MCF 10A (cell line): ENCODE data around the gene PRKG1. TPM values are rescaled to one million over a fixed set of nuclear protein-coding genes. Genes with fewer than 3 reads are reported as not detected.

ENCODE experiments used
- BruUV-seq: library from RNA; stranded (reverse); fragments of 400-500 nt; replicated peaks from 2 replicates; lab custom pipeline; 2021; lab: Mats Ljungman, UMichigan
- CTCF ChIA-PET: fragments of 300-600 bp; sonication (Branson Sonifier 250); formaldehyde crosslinking; extraction: SDS; loops from one replicate; lab custom pipeline; 2021; ENCODE audit warnings: antibody characterized with exemption, inconsistent platforms; lab: Yijun Ruan, JAX
- POLR2A ChIA-PET: fragments of 300-600, 350-650 bp; sonication (Branson Sonifier 250); formaldehyde crosslinking; extraction: SDS; loops from one replicate; lab custom pipeline; 2020; ENCODE audit warnings: antibody characterized with exemption, inconsistent platforms; lab: Yijun Ruan, JAX
- DNase-seq: peaks from one replicate; pipeline ENCODE4 v3.0.0-alpha.2; 2018; ENCODE audit not compliant: unreplicated experiment
- H3K27ac Mint-ChIP-seq: one replicate; pipeline ENCODE4 v1.8.0; 2022; ENCODE audit warnings: mild to moderate bottlenecking, low read depth, mixed read lengths; ENCODE audit not compliant: unreplicated experiment
- H3K27me3 Mint-ChIP-seq: one replicate; pipeline ENCODE4 v1.8.0; 2022; ENCODE audit warnings: mixed read lengths; ENCODE audit not compliant: insufficient read depth, unreplicated experiment
- H3K36me3 Mint-ChIP-seq: one replicate; pipeline ENCODE4 v1.8.0; 2022; ENCODE audit warnings: mild to moderate bottlenecking, moderate library complexity, mixed read lengths; ENCODE audit not compliant: insufficient read depth, unreplicated experiment
- H3K4me1 Mint-ChIP-seq: one replicate; pipeline ENCODE4 v1.8.0; 2022; ENCODE audit warnings: mixed read lengths; ENCODE audit not compliant: insufficient read depth, unreplicated experiment
- H3K4me3 Mint-ChIP-seq: one replicate; pipeline ENCODE4 v1.8.0; 2022; ENCODE audit warnings: mild to moderate bottlenecking, moderate library complexity, mixed read lengths; ENCODE audit not compliant: unreplicated experiment
- H3K9me3 Mint-ChIP-seq: one replicate; pipeline ENCODE4 v1.8.0; 2022; ENCODE audit warnings: mixed read lengths; ENCODE audit not compliant: unreplicated experiment
- intact Hi-C: fragments of 100-400 bp; cut with micrococcal nuclease; formaldehyde crosslinking; loops from 2 replicates; pipeline ENCODE4 v1.14.1; 2022
- total RNA-seq: library from RNA; stranded (reverse); gene quantifications from 2 replicates; pipeline ENCODE4 v1.2.3, GENCODE V29; 2022
- TF ChIP-seq, protein P1 (sequence below): fragments of 200-600 bp; IDR thresholded peaks from one replicate; pipeline ENCODE4 v1.8.0; 2022; ENCODE audit warnings: antibody characterized with exemption, mild to moderate bottlenecking; ENCODE audit not compliant: unreplicated experiment

PRKG1 gene
- total RNA-seq, 1 experiment from 2014 or later, result 0.09 TPM

DNA sequence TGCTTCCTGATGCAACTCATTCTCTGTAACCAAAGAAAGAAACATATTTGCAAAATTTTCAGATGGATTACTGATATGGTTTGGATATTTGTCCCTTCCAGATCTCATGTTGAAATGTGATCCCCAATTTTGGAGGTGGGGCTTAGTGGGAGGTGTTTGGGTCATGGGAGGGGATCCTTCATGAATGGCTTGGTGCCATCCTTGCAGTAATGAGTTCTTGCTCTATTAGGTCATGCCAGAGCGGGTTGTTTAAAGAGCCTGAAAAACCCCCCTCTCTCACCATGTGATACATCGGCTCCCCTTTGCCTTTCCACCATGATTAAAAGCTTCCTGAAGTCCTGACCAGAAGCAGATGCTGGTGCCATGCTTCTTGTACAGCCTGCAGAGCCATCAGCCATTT, 43.8 kb upstream of the PRKG1 start:
- H3K36me3 Mint-ChIP-seq, result no peaks in the 10 kb centered on the region
- intact Hi-C loops, result no loop called here
- POLR2A ChIA-PET, result no interaction called here

DNA sequence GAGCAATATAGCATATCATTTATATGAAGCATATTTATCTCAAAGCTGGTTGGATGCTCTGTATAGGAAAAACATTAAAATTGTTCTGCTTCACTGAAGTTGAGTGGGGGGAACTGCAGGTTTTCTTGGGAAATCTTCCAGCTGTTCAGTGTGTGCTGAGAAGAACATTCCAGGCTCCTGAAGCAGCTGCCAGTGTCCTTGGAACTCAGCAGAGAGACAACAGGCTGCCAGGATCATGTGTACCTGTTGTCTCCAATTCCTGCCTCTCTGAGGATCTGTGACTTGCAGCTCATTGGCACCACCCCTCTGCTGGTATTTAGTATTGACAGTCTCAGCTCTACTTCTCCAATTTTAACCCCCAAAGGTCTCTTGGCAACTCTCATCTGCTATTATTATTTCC, 42.3 kb upstream of the PRKG1 start:
- BruUV-seq, result no TSS peak
- Mint-ChIP-seq H3K27me3 (peaks cover 44% of the 10 kb centered on the region), H3K4me3 (no peak overlapping the region), H3K9me3 (no peaks in the 10 kb centered on the region), H3K27ac (no peak overlapping the region), H3K4me1 (no peaks in the 10 kb centered on the region), H3K36me3 (no peaks in the 10 kb centered on the region)
- intact Hi-C loops, result no loop called here
- DNase-seq, result no peak
- POLR2A ChIA-PET, result interaction anchor here (0.6 kb wide), 1 partner anchor 860 kb away, joined by 3 read pairs; no protein-coding TSS in a partner anchor
- TF ChIP-seq, protein P1, sequence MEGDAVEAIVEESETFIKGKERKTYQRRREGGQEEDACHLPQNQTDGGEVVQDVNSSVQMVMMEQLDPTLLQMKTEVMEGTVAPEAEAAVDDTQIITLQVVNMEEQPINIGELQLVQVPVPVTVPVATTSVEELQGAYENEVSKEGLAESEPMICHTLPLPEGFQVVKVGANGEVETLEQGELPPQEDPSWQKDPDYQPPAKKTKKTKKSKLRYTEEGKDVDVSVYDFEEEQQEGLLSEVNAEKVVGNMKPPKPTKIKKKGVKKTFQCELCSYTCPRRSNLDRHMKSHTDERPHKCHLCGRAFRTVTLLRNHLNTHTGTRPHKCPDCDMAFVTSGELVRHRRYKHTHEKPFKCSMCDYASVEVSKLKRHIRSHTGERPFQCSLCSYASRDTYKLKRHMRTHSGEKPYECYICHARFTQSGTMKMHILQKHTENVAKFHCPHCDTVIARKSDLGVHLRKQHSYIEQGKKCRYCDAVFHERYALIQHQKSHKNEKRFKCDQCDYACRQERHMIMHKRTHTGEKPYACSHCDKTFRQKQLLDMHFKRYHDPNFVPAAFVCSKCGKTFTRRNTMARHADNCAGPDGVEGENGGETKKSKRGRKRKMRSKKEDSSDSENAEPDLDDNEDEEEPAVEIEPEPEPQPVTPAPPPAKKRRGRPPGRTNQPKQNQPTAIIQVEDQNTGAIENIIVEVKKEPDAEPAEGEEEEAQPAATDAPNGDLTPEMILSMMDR, result no peak
- CTCF ChIA-PET, result interaction anchor here (0.5 to 0.6 kb wide), 2 partner anchors 375 to 397 kb away, joined by 3 read pairs; no protein-coding TSS in a partner anchor

More for the DNA sequence above, 43.8 kb upstream of the PRKG1 start:
- no TSS peak for BruUV-seq
- CTCF ChIA-PET, result no interaction called here
- DNase-seq, result no peak
- no peaks in the 10 kb centered on the region for H3K9me3 Mint-ChIP-seq
- H3K4me1 Mint-ChIP-seq, result no peaks in the 10 kb centered on the region
- no peak overlapping the region for H3K4me3 Mint-ChIP-seq
- TF ChIP-seq, protein P1, result no peak
- H3K27me3 Mint-ChIP-seq, result peaks cover 37% of the 10 kb centered on the region
- no peak overlapping the region for H3K27ac Mint-ChIP-seq

DNA sequence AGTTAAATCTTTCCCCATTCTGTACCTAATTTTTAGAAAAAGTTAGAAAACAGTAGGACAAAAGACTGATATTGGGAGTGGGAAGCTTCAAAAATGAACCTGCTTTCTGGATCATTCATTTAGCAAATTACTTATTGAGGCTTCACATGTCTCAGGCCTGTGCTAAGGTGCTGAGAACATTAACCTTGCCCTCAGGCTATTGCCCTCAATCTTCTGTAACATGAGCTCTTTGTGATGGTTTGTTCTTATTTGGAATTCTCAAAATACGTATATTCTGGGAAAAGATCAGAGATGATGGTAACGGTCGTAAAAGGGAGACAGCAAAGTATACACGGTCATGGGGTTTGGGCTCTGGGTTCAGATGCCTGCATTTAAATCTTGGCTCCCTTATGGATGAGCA, 39.5 kb upstream of the PRKG1 start:
- intact Hi-C loops, result no loop called here
- BruUV-seq, result no TSS peak
- POLR2A ChIA-PET, result no interaction called here
- Mint-ChIP-seq H3K9me3 (no peaks in the 10 kb centered on the region), H3K27me3 (peaks cover 26% of the 10 kb centered on the region), H3K36me3 (no peaks in the 10 kb centered on the region), H3K27ac (no peak overlapping the region), H3K4me3 (no peak overlapping the region), H3K4me1 (no peaks in the 10 kb centered on the region)
- DNase-seq, result no peak
- TF ChIP-seq, protein P1, result no peak
- CTCF ChIA-PET, result no interaction called here

DNA sequence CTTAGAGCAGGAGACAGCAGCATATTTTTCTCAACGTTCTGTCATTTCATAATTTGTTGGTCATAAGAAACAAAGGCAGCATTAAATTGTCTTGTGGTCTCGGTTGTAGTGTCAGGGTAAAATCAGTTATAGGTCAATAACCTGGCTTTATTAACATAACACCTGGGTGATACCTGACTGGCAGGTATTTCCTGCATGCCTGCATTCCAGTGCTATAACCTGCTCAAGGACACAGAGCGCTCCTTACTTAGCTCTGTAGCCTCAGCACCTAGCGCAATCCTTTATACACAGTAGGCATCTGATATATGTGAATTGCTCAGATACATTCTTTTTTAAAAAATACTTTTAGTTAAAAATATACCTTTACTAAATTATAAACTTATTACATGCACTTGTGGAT, 38.9 kb upstream of the PRKG1 start:
- no peak for DNase-seq
- intact Hi-C loops, result no loop called here
- Mint-ChIP-seq H3K36me3 (no peaks in the 10 kb centered on the region), H3K9me3 (no peaks in the 10 kb centered on the region), H3K4me1 (no peaks in the 10 kb centered on the region), H3K4me3 (no peak overlapping the region), H3K27ac (no peak overlapping the region), H3K27me3 (peaks cover 26% of the 10 kb centered on the region)
- ChIA-PET CTCF (no interaction called here), POLR2A (interaction anchor here (0.6 kb wide), 1 partner anchor 1756 kb away, joined by 3 read pairs; no protein-coding TSS in a partner anchor)
- no TSS peak for BruUV-seq
- TF ChIP-seq, protein P1, result no peak
